ENCODE results near the gene KCNQ5.

DNA sequence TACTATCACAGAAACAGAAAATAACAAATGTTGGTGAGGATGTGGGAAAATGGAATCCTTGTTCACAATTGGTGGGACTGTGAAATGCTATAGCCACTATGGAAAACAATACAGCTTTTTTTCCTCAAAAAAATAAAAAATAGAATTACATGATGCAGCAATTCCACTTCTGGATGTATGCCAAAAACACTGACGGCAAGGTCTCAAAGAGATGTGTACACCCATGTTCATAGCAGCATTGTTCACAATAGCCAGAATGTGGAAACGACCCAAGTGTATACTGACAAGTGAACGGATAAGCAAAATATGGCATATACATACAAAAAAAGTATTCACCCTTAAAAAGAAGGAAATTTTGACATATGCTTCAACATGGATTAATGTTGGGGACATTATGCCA, 390.1 kb downstream of the KCNQ5 start:
- TF ChIP-seq, protein P1, sequence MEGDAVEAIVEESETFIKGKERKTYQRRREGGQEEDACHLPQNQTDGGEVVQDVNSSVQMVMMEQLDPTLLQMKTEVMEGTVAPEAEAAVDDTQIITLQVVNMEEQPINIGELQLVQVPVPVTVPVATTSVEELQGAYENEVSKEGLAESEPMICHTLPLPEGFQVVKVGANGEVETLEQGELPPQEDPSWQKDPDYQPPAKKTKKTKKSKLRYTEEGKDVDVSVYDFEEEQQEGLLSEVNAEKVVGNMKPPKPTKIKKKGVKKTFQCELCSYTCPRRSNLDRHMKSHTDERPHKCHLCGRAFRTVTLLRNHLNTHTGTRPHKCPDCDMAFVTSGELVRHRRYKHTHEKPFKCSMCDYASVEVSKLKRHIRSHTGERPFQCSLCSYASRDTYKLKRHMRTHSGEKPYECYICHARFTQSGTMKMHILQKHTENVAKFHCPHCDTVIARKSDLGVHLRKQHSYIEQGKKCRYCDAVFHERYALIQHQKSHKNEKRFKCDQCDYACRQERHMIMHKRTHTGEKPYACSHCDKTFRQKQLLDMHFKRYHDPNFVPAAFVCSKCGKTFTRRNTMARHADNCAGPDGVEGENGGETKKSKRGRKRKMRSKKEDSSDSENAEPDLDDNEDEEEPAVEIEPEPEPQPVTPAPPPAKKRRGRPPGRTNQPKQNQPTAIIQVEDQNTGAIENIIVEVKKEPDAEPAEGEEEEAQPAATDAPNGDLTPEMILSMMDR (conservative IDR thresholded peaks at IDR 0.05; ENCODE audit: low read depth, low read length) = no peak
- TF ChIP-seq EZH2 (IDR thresholded peaks at IDR 0.05; ENCODE audit: borderline replicate concordance, low read depth, low read length, poor library complexity, severe bottlenecking) = no peak
